ENCODE results near the gene MS4A6A.
"Not testable (repeated sequence)": the region's sequence is repeated elsewhere in the genome, so short reads cannot be mapped to it uniquely, and the experiment has no call there.

Gene MS4A6A

GRCh38 chr11:60183591-60184205 is 815 bp upstream of the MS4A6A start:
- no peak for DNase-seq

GRCh38 chr11:60175860-60176275 is 7.0 kb downstream of the MS4A6A start:
- no peak for DNase-seq

DNA sequence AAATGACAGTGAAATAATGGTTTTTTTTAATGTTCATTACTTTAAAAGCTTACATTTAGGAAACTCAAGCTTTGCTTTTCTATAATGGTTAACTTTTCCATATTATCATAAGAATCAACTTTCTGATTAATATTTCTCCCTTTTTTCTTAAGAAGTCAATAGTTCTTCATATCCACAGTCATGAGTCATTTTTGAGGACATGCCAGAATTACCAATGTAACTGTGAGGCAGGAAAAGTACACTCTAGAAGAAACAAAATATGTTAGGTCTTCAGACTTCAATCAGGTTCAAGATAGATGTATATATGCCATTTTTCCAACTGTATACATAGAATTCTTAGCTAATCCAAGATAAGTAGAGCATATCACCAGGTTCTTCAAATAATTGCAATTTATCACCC is 10.9 kb downstream of the MS4A6A start:
- no peak for DNase-seq

GRCh38 chr11:60170566-60170965 is 12.3 kb downstream of the MS4A6A start:
- DNase-seq: no peak

- DNase-seq: no peak
These were observed 13.5 kb downstream of the MS4A6A start for GRCh38 chr11:60169264-60169915.

DNA sequence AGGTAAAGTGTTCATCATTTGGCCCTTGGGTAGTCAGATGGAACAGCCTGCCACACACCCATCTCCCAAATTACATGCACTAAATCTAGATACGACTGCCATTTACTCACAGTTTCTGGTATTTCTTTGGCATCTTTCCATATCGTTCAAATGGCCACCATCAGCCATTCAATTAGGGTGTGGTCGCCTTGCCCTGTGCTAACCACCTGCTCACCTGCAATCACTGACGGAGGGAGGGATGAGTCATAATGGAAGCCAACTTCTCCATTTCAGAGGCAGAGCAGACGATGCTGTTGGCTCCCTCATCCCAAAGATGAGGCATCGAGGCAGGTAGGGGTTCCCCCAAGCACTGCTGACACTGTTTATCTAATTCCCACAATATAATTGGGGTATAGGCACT is 14.6 kb downstream of the MS4A6A start:
- no peak for DNase-seq

DNA sequence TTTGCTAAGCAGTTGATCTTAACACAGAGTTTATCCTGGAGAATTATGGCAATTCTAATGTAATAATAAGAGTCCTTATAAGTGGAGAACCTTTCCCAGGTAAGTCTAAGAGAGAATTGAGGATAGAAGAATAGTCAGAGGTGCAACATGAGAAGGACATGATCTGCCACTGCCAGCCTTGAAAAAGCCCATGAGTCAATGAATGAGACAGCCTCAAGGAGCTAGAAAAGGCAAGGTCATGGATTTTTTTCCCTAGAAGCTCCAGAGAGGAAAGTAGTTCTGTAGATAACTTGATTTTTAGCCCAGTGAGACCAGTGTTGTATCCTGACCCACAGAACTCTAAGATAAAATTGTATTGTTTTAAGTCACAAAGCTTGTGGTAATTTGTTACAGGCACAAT is 16.9 kb downstream of the MS4A6A start:
- no peak for DNase-seq

DNA sequence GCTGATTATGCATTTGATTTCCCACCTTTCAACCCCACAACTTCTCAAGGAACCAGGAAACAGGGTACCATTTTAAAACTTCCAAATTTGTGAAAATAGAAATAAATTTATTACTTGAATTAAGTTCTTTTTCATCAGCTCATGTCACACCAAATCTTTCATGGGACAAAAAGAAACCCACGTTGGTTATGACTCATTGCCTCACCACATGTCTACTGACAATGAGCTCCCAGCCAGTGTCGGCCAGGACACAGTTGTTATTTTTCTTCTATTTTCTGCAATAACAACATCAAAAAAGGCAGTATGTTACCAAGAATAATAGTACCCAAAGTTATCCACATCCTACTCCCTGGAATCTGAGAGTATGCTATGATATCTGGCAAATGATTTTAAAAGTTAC is 17.3 kb downstream of the MS4A6A start:
- no peak for DNase-seq

- no peak for DNase-seq
These were observed 18.3 kb downstream of the MS4A6A start for GRCh38 chr11:60164550-60165075.

- no peak for DNase-seq
These were observed 21.1 kb downstream of the MS4A6A start for GRCh38 chr11:60161766-60162165.

DNA sequence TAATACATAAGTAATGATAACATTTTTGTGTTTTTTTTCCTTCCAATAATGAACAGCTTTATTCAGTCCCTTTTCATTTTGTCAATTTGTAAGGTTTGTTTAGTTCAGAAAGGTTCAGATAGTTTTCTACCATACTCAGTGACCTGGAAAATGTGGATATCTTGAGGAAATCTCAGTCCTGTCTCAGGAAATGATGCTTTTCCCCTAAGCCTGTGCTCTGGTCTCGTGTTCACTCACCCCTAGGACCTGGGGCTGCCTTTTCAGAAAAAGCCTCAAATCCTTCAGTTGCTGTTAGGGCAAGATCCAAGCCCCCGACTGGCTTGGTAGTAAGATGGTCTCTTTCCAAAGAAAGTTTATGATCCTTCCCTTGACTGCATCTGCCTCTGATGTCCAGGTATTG is 21.8 kb downstream of the MS4A6A start:
- DNase-seq: no peak

DNA sequence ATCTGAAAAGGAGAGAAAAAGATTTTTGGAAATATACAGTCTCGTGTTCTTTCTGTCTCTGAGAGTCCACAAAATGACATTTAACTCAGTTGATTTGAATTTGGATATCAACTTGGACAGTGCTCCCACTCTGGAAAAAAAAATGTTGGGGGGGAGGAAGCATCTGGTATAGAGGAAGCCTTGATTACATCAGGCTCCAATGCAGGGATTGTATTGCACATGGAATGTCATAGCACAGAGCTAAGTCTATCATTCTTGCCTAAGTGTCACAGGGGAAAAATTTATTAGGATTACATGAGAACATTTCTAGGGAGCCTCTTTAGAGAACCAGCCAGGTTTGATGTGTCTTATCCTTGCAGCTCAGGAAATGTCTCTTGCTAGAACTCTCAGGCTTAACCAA is 23.0 kb downstream of the MS4A6A start:
- DNase-seq: no peak

- no peak for DNase-seq
These were observed 23.6 kb downstream of the MS4A6A start for GRCh38 chr11:60159284-60159683.

- DNase-seq: no peak
These were observed 24.2 kb downstream of the MS4A6A start for GRCh38 chr11:60158636-60159035.

DNA sequence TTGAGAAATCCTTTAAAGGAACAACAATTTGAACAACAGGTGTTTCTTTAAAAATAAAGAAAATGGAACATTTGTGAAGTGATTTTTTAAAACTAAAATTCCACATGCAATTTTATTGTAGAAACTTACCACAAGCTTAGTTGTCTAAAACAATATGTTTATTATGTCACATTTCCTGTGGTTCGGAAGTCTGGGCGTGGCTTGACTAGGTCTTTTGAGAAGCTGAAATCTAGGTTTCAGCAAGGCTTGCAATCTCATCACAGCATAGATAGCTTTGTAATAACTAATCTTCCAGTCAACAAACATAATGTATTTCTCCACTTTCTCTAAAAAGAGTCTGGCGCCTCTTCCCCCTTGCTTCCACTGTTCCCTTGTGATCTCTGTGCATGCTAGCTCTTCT is 27.0 kb downstream of the MS4A6A start:
- DNase-seq: no peak

GRCh38 chr11:60152727-60153126 is 30.2 kb downstream of the MS4A6A start:
- DNase-seq: not testable (repeated sequence)

DNA sequence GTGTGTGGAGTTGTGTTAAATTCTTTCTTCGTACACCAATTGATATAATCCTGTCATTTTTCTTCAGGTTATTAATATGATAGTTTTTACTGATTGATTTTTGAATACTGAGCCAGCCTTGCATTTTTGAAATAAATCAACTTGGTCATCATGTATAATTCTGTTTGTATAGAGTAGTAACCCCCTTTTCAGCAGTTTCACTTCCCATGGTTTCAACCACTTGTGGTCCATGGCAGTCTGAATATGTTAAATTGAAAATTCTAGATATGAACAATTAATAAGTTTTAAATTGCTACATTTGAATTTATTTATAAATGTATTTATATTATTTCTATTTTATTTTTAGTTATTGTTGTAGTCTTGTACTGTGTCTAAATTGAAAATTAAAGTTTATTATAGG is 32.6 kb downstream of the MS4A6A start:
- no peak for DNase-seq

DNA sequence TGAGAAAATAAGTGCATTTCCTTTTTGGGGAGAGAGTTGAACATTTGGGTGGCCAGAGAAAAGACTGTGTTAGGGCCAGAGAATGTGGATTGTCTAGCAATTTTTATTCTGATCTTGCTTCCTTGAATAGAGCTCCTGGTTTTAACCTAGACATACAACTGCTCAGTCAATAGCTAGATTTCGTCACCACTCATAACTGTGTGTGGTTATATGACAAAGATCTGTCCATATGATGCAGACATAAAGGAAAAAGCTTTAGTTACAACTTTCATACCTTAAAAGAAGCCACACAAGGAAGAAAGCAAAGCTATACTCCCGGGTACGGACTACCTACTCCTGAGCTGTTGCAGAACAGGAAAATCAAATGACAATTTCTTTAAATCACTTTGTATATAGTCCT is 37.2 kb downstream of the MS4A6A start:
- no peak for DNase-seq

DNA sequence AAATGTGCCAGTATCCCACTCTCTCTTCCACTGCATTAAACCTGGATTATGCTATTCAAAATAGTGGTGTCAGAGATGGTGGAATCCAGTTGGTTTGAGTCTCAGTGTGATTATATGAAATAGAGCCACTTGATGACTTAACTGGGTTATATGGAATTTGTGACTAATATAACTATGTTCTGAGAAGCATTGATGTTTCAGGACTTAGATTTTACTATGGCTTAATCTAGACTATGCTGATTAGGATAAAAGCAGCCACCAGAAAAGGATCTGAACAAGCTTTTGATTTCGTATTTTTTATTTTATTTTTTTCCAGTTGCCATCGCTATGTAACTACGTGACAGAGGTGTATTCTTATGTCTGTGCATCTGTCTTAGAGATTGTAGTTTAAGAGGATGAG is 39.1 kb downstream of the MS4A6A start:
- DNase-seq: no peak

- DNase-seq: no peak
These were observed 49.0 kb downstream of the MS4A6A start for GRCh38 chr11:60133917-60134316.

GRCh38 chr11:60131912-60132311 is 51.0 kb downstream of the MS4A6A start:
- DNase-seq: no peak

DNA sequence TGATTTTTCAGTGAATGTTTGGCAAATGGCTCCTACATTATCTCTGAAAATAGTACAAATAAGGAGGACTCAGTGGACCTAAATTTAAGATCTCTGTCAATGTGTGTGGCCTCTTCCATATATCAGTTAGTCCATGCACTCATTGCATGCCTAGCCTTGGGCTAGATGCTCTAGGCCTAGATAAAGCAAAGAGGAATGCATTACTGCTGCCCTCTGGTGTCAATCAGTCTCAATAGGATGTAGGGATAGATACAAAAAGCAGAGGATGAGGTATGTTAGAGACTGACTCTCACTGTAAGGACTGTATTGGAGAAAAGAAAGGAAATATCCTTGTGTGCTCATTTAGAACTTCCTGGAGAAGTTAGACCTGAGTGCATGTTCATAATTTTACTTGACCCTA is 52.4 kb downstream of the MS4A6A start:
- DNase-seq: no peak

GRCh38 chr11:60129853-60130252 is 53.0 kb downstream of the MS4A6A start:
- no peak for DNase-seq

DNA sequence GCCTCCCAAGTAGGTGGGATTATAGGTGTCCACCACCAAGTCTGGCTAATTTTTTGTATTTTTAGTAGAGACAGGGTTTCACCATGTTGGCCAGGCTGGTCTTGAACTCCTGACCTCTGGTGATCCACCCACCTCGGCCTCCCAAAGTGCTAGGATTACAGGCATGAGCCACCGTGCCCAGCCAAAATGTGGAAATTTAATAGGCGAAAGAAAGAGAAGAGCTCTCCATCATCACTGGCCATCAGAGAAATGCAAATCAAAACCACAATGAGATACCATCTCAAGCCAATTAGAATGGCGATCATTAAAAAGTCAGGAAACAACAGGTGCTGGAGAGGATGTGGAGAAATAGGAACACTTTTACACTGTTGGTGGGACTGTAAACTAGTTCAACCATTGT is 54.0 kb downstream of the MS4A6A start:
- DNase-seq: not testable (repeated sequence)

DNA sequence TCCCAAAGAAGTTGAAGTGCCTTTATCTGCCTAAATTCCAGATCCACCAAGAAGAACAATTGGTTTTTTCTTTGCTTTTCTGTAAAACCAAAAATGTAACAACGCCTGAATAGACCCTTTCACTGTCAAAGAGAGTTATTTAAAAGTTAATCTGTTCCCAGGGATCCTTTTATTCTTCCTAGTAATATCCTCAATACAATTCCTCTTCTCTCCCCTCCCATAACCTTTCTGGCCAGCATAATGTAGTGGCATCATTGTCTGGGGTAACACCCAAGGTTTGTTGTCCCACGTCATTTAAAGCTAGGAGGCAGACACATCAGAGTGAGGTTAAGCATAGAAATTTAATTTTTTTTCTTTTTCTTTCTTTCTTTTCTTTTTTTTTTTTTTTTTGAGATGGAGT is 54.5 kb downstream of the MS4A6A start:
- DNase-seq: no peak
